Neutrophil (primary cell): Measurements from ENCODE around the gene DTX3L.

Experiments used
- H3K27ac ChIP-seq: fragments of 200-600 bp; sonication (generic); 2 replicates; pipeline ENCODE4 v1.5.1; 2016; ENCODE audit warnings: mild to moderate bottlenecking, moderate library complexity
- H3K27me3 ChIP-seq: fragments of 200-600 bp; sonication (generic); 2 replicates; pipeline ENCODE4 v1.6.0; 2016; ENCODE audit warnings: mild to moderate bottlenecking
- H3K36me3 ChIP-seq: fragments of 200-600 bp; sonication (generic); 2 replicates; pipeline ENCODE4 v1.5.1; 2017
- H3K4me1 ChIP-seq, 2 experiments: fragments of 200-600 bp in 1 of 2; sonication (generic) in 1 of 2; 1 replicate in 1 of 2; 2 replicates in 1 of 2; pipeline versions ENCODE4 v1.5.1 to v1.6.1; 2013 to 2016; ENCODE audit warnings: low read depth in 1 of 2, low read length in 1 of 2, mild to moderate bottlenecking in 1 of 2, moderate library complexity in 1 of 2; ENCODE audit not compliant: control insufficient read depth in 1 of 2, insufficient read depth in 1 of 2
- H3K4me3 ChIP-seq, 2 experiments: fragments of 200-600 bp in 1 of 2; sonication (generic) in 1 of 2; 1 replicate in 1 of 2; 2 replicates in 1 of 2; pipeline ENCODE4 v1.5.1; 2013 to 2016; ENCODE audit warnings: low read depth in 1 of 2, low read length in 1 of 2, mild to moderate bottlenecking in 1 of 2, moderate library complexity in 1 of 2
- H3K9me3 ChIP-seq: fragments of 200-600 bp; sonication (generic); 2 replicates; pipeline ENCODE4 v1.5.1; 2016
- CTCF ChIP-seq: fragments of 200-600 bp; sonication (generic); IDR thresholded peaks from 2 replicates; pipeline ENCODE4 v1.5.1; 2016; ENCODE audit warnings: antibody characterized with exemption

Gene DTX3L

DNA sequence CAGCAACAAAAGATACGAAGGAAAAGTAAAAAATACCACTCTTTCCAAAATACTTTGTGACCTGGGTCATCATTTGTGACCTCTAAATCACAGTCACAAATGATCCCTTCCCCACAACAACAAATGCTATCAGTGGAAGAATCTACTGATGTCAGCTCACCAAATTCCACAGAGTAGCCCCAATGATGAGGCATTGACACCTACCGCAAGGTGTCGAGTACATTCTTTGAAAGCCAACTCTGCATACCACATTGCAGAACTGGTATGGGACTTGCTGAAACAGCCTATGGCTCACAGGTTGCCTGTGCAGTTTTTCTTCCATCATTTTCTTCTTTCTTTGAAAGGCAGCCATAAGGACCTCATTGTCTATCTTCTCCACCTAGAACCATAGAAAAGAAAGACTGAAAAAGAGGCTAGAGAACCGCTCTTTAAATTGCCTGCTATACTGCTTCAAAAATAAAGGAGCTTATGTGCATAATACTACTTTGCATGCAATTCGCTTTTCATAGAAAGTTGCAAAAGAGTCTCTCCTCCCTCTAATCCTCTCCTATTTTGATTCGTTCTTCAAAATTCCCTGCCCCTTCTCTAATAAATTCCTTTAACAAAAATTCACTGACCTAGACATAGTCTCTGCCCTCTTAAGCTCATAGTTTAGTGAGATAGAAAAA lies 28.0 kb upstream of the DTX3L start:
- H3K9me3 ChIP-seq: no peaks in the 10 kb centered on the region
- no peaks in the 10 kb centered on the region for H3K27me3 ChIP-seq
- peaks cover 20 to 29% of the 10 kb centered on the region in 2 experiments for H3K4me1 ChIP-seq
- TF ChIP-seq CTCF: no peak
- peaks cover 83% of the 10 kb centered on the region for H3K36me3 ChIP-seq
- H3K4me3 ChIP-seq: no peak overlapping the region
- H3K27ac ChIP-seq: no peak overlapping the region

- H3K27me3 ChIP-seq: no peaks in the 10 kb centered on the region
- H3K4me1 ChIP-seq: peaks cover 20 to 29% of the 10 kb centered on the region in 2 experiments
- no peak overlapping the region for H3K4me3 ChIP-seq
- no peak overlapping the region for H3K27ac ChIP-seq
- H3K36me3 ChIP-seq: peaks cover 83% of the 10 kb centered on the region
- TF ChIP-seq CTCF: no peak
- no peaks in the 10 kb centered on the region for H3K9me3 ChIP-seq
Measured at GRCh38 chr3:122536632-122537001, 27.5 kb upstream of the DTX3L start.

DNA sequence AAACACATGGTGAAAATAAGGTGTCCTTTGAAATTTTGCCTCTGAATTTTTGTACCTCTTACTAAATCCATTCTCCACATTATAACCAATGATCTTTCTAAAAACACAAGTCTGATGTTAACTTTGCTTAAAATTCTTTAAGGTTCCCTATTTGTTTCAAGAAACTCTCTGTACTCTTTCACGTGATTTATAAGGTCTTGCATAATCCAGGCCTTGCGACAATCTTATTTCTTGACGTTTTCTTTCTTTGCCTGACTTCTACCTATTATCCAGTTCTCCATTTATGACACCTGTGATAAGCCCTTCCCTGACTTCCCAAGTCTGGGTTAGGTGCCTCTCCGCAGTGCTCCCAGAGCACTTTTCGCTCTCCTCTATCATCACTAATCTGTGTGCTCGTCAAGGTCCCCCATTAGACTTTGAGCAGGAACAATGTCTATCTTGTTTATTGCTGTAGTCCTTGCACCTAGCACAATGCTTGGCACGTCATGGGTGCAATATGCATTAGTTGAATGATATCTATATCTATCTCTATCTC lies 25.1 kb upstream of the DTX3L start:
- Histone ChIP-seq H3K27ac (peak overlapping the region; percentile 56), H3K9me3 (no peaks in the 10 kb centered on the region), H3K36me3 (peaks cover 80% of the 10 kb centered on the region), H3K4me1 (peaks cover 14 to 24% of the 10 kb centered on the region in 2 experiments), H3K4me3 (no peak overlapping the region), H3K27me3 (no peaks in the 10 kb centered on the region)
- TF ChIP-seq CTCF: no peak

- Histone ChIP-seq H3K4me3 (no peak overlapping the region), H3K36me3 (peaks cover 95% of the 10 kb centered on the region), H3K9me3 (no peaks in the 10 kb centered on the region), H3K4me1 (no peaks in the 10 kb centered on the region), H3K27me3 (no peaks in the 10 kb centered on the region), H3K27ac (no peak overlapping the region)
- no peak for TF ChIP-seq CTCF
Measured at GRCh38 chr3:122546151-122546550, 18.0 kb upstream of the DTX3L start.

DNA sequence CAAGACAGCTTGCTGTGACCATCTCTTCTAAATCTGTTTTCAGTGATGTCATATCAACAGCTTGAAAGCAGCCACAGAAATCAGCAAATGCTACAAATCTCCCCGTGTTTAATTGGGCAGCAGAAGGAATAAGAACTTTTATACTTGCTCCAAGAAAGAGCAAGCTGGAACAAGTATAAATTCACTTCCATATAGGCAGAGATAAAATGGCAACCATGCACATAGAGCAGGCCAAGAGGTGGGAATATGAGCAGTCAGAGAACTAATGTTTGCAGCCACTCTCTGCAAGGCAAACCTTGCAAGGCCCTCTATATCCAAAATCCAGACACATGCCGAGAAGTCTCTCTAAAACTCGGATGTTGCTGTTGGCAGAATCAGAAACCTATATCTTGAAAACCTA lies 16.1 kb upstream of the DTX3L start:
- Histone ChIP-seq H3K9me3 (peaks cover 4% of the 10 kb centered on the region), H3K27ac (no peak overlapping the region), H3K4me1 (no peaks in the 10 kb centered on the region), H3K36me3 (peaks cover 98% of the 10 kb centered on the region), H3K27me3 (no peaks in the 10 kb centered on the region), H3K4me3 (no peak overlapping the region)
- TF ChIP-seq CTCF: no peak
